Left lung (tissue), 10 donors: Measurements from ENCODE around the gene DNAH10. TPM values are rescaled to one million over a fixed set of nuclear protein-coding genes. Genes with fewer than 3 reads are reported as not detected.

Experiments
- ATAC-seq: fragments of 200-7000 bp; cut with Tn5 transposase; one replicate; pipeline ENCODE4 v1.9.1; 2020; ENCODE audit warnings: moderate library complexity
- DNase-seq, 4 donors: peaks; one replicate each; pipeline ENCODE4 v3.0.0-alpha.2; 2013 to 2020
- H3K27ac ChIP-seq, 2 donors: fragments of 200-600 bp; sonication (generic) in 1 of 2; one replicate each; pipeline versions ENCODE4 v1.5.0 to v1.8.0; 2020 to 2021
- H3K27me3 ChIP-seq, 2 donors: fragments of 200-600 bp; sonication (generic) in 1 of 2; one replicate each; pipeline versions ENCODE4 v1.5.0 to v1.8.0; 2020 to 2021
- H3K36me3 ChIP-seq, 2 donors: fragments of 200-600 bp; sonication (generic) in 1 of 2; one replicate each; pipeline versions ENCODE4 v1.5.0 to v1.8.0; 2020 to 2021
- H3K4me1 ChIP-seq, 2 donors: fragments of 200-600 bp; one replicate each; pipeline ENCODE4 v1.8.0; 2021
- H3K4me3 ChIP-seq, 2 donors: fragments of 200-600 bp; sonication (generic) in 1 of 2; one replicate each; pipeline versions ENCODE4 v1.5.0 to v1.8.0; 2020 to 2021; ENCODE audit warnings: mild to moderate bottlenecking in 1 of 2
- H3K9me3 ChIP-seq, 2 donors: fragments of 200-600 bp; sonication (generic) in 1 of 2; one replicate each; pipeline versions ENCODE4 v1.5.0 to v1.8.0; 2020 to 2021
- intact Hi-C, 2 donors: fragments of 100-400 bp; cut with DNase I; formaldehyde crosslinking; loops; one replicate each; pipeline versions ENCODE4 v1.11.2 to v1.14.2; 2022
- polyA plus RNA-seq, 6 donors: library from polyadenylated mRNA; unstranded; fragments of 120-200 nt; gene quantifications; one replicate each; pipeline ENCODE4 v1.2.1, GENCODE V29; 2013; ENCODE audit not compliant: insufficient read length in 6 of 6
- total RNA-seq, 2 donors: library from RNA; stranded (reverse); fragmentation: NEBNext Ultra II Directional; extraction: Animal tissue kit (Norgen Biotek cat#: 25700); gene quantifications; one replicate each; pipeline ENCODE4 v1.2.1, GENCODE V29; 2021
- TF ChIP-seq, protein P1 (sequence below), 2 donors: fragments of 200-600 bp; sonication (generic) in 1 of 2; IDR thresholded peaks; one replicate each; pipeline versions ENCODE4 v1.5.0 to v1.8.0; 2021; ENCODE audit warnings: antibody characterized with exemption in 2 of 2
- donor health status: DM: no; HTN: yes; CAD: no.
- donor health status: DM: no; HTN: no; CAD: no.

Gene DNAH10
- total and polyA plus RNA-seq, 8 donors: 0.79 to 10.4 (median 6.5) TPM

- H3K27ac ChIP-seq: no peak overlapping the region
- H3K9me3 ChIP-seq: no peaks in the 10 kb centered on the region
- H3K4me3 ChIP-seq: no peak overlapping the region
- no peaks in the 10 kb centered on the region for H3K36me3 ChIP-seq
- peaks cover 0 to 41% of the 10 kb centered on the region in 2 donors for H3K27me3 ChIP-seq
- intact Hi-C loops: no loop called here
- TF ChIP-seq, protein P1, sequence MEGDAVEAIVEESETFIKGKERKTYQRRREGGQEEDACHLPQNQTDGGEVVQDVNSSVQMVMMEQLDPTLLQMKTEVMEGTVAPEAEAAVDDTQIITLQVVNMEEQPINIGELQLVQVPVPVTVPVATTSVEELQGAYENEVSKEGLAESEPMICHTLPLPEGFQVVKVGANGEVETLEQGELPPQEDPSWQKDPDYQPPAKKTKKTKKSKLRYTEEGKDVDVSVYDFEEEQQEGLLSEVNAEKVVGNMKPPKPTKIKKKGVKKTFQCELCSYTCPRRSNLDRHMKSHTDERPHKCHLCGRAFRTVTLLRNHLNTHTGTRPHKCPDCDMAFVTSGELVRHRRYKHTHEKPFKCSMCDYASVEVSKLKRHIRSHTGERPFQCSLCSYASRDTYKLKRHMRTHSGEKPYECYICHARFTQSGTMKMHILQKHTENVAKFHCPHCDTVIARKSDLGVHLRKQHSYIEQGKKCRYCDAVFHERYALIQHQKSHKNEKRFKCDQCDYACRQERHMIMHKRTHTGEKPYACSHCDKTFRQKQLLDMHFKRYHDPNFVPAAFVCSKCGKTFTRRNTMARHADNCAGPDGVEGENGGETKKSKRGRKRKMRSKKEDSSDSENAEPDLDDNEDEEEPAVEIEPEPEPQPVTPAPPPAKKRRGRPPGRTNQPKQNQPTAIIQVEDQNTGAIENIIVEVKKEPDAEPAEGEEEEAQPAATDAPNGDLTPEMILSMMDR (IDR thresholded peaks at IDR 0.05): no peak
- DNase-seq (no peak), ATAC-seq (no peak)
- H3K4me1 ChIP-seq: no peaks in the 10 kb centered on the region
Observed at GRCh38 chr12:123892853-123893252, 130.8 kb downstream of the DNAH10 start.

DNA sequence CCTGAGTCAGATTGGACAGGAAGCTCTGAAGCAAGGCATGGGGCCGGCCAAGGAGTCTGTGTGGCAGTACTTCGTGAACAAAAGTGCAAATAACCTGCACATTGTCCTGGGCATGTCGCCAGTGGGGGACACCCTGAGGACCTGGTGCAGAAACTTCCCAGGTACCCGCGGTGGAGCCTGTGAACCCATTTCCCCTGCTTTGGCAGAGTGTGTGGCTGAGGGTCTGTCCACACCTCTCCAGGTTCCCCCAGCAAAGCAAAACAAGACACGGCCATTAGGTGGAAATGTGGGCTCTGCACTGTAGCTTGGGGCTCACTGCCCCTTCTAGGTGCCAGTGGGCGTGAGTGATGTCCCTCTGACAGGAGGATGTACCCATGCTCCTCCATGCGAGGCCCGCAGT is 131.2 kb downstream of the DNAH10 start:
- no peaks in the 10 kb centered on the region for H3K36me3 ChIP-seq

DNA sequence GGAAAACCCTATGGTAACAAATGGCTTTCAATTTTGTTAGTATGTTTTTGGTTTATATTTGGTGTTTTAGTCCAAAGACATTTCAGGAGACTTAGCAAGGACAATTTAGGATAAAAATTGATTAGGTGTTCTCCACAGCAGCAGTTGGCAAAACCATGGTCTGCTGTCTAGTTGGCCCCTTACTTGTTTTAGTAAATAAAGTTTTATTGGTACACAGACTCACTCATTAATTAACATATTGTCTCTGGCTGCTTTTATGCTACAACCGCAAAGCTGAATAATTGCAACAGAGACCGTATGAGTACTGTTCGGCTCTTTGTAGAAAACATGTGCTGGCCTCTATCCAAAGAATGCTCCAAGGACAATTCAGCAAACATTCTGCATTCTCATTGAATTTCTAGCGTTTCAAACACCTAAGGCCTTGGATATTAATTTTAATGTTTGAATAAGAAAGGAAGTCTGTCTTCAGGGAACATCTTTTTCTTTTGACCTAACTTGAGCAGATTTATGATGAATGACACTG is 132.8 kb downstream of the DNAH10 start:
- DNase-seq (no peak), ATAC-seq (no peak)
- Histone ChIP-seq H3K27me3 (peaks cover 0 to 36% of the 10 kb centered on the region in 2 donors), H3K9me3 (no peaks in the 10 kb centered on the region), H3K4me3 (no peak overlapping the region), H3K27ac (no peak overlapping the region), H3K36me3 (no peaks in the 10 kb centered on the region), H3K4me1 (no peaks in the 10 kb centered on the region)
- intact Hi-C loops: no loop called here
- TF ChIP-seq, protein P1 (IDR thresholded peaks at IDR 0.05): no peak

More for the DNA sequence above, 131.2 kb downstream of the DNAH10 start:
- H3K27me3 ChIP-seq: peaks cover 0 to 41% of the 10 kb centered on the region in 2 donors
- ATAC-seq (no peak), DNase-seq (no peak)
- H3K4me3 ChIP-seq: no peak overlapping the region
- H3K4me1 ChIP-seq: no peaks in the 10 kb centered on the region
- H3K9me3 ChIP-seq: no peaks in the 10 kb centered on the region
- no peak overlapping the region for H3K27ac ChIP-seq
- TF ChIP-seq, protein P1 (IDR thresholded peaks at IDR 0.05): no peak
- intact Hi-C loops: no loop called here

DNA sequence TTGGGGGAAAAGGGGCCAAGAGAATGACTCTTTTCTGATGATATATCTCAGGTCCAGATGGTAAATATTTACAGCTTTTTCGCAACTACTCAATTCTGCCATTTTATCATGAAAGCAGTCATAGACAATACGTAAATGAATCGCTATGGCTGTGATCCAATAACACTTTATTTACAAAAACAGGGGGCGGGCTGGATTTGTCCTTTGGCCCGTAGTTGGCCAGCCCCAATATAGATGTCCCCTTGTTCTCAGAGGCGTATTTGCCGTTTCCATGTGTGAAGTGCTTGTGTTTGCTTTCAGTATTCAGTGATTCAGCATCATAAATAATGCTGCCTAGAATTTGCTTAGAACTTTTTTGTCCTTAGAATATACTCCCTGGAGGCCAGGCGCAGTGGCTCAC is 133.3 kb downstream of the DNAH10 start:
- Histone ChIP-seq H3K4me3 (no peak overlapping the region), H3K4me1 (no peaks in the 10 kb centered on the region), H3K9me3 (no peaks in the 10 kb centered on the region), H3K27ac (no peak overlapping the region), H3K36me3 (no peaks in the 10 kb centered on the region), H3K27me3 (peaks cover 0 to 30% of the 10 kb centered on the region in 2 donors)
- intact Hi-C loops: no loop called here
- TF ChIP-seq, protein P1 (IDR thresholded peaks at IDR 0.05): no peak
- ATAC-seq (no peak), DNase-seq (peak in 2 of 4 donors; percentile 82 to 87)

GRCh38 chr12:123896767-123897166 is 134.7 kb downstream of the DNAH10 start:
- intact Hi-C loops: no loop called here
- ATAC-seq: no peak
- peak in 2 of 4 donors; percentile 60 to 78 for DNase-seq
- no peak overlapping the region for H3K27ac ChIP-seq
- TF ChIP-seq, protein P1 (IDR thresholded peaks at IDR 0.05): no peak
- H3K4me1 ChIP-seq: no peaks in the 10 kb centered on the region
- no peak overlapping the region for H3K4me3 ChIP-seq
- no peaks in the 10 kb centered on the region for H3K9me3 ChIP-seq
- H3K27me3 ChIP-seq: peaks cover 0 to 19% of the 10 kb centered on the region in 2 donors
- no peaks in the 10 kb centered on the region for H3K36me3 ChIP-seq
